Heart left ventricle (tissue), 13 donors: ENCODE data around the gene ADARB1.

Source experiments
- CTCF ChIP-seq, 12 donors: fragments of 200-600 bp; sonication (generic) in 4 of 12; IDR thresholded peaks; one replicate each; pipeline versions ENCODE4 v1.5.0 to v1.8.0; 2018 to 2022; ENCODE audit warnings: antibody characterized with exemption in 12 of 12, mild to moderate bottlenecking in 5 of 12
- POLR2A ChIP-seq, 2 donors: fragments of 450-650 bp; IDR thresholded peaks; one replicate each; pipeline ENCODE4 v1.6.1; 2017; ENCODE audit warnings: antibody characterized with exemption in 2 of 2, mild to moderate bottlenecking in 2 of 2, moderate library complexity in 2 of 2
- donor health status: ischemic (EF 13 %, LVEDD 7.1; RV severe dilation, severe dysfunction).
- donor health status: DM: no; HTN: yes; CAD: no.
- donor health status: DM: no; HTN: no; CAD: no.
- donor health status: ischemic (EF 25% LVEDD 6.9; RV normal size, moderate dysfunction).
- donor health status: ischemic (EF 25% LVEDD 5.7; RV mildly dilated, moderate dysfunction).
- donor health status: ischemic (EF 35%, LVEDD 5.7; RV mildly dilated, moderate dysfunction).
- donor health status: nonischemic (EF 11% LVEDD 7.7; RV severe dilation, severe dysfunction).
- donor health status: DM: yes; HTN: yes; CAD: no.
- donor health status: PGD.
- donor health status: ischemic (EF 29% LVEDD 5.4; RV normal size, mild dysfunction).
- donor health status: nonischemic (EF 23%, LVEDD 6.1; RV moderate dilation, normal function).

- TF ChIP-seq CTCF (IDR thresholded peaks at IDR 0.05): no peak
- no peak for TF ChIP-seq POLR2A (IDR thresholded peaks at IDR 0.05)
Measured at GRCh38 chr21:45030682-45031570, 43.5 kb upstream of the ADARB1 start.
